Measurements from ENCODE around the gene GLO1. TPM values are rescaled to one million over a fixed set of nuclear protein-coding genes. Genes with fewer than 3 reads are reported as not detected.

The GLO1 gene
- total and polyA plus RNA-seq, 7 donors = 64.9 to 129 (median 96.0) TPM

GRCh38 chr6:38650207-38650752 lies 52.7 kb downstream of the GLO1 start:
- no peaks in the 10 kb centered on the region for H3K27me3 ChIP-seq
- TF ChIP-seq POLR2A (IDR thresholded peaks at IDR 0.05) (no peak), EP300 (IDR thresholded peaks at IDR 0.05) (no peak), POLR2AphosphoS5 (IDR thresholded peaks at IDR 0.05) (no peak), CTCF (IDR thresholded peaks at IDR 0.05) (no peak)
- WGBS, 2 donors = 93 to 94% methylated on average over 5 of the region's 5 CpGs
- no peaks in the 10 kb centered on the region for H3K36me3 ChIP-seq
- intact Hi-C loops (cut with DNase I) = no loop called here
- H3K9me3 ChIP-seq = no peaks in the 10 kb centered on the region
- H3K4me1 ChIP-seq = no peaks in the 10 kb centered on the region
- DNase-seq = no peak
- no peak overlapping the region for H3K4me3 ChIP-seq
- H3K27ac ChIP-seq = no peak overlapping the region

GRCh38 chr6:38649744-38650143 lies 53.2 kb downstream of the GLO1 start:
- 96 to 98% methylated on average over 2 of the region's 2 CpGs for WGBS, 2 donors
- no peak overlapping the region for H3K4me3 ChIP-seq
- TF ChIP-seq CTCF (IDR thresholded peaks at IDR 0.05) = no peak
- no peak for TF ChIP-seq EP300 (IDR thresholded peaks at IDR 0.05)
- no peak for TF ChIP-seq POLR2AphosphoS5 (IDR thresholded peaks at IDR 0.05)
- no peak for TF ChIP-seq POLR2A (IDR thresholded peaks at IDR 0.05)
- H3K27me3 ChIP-seq = no peaks in the 10 kb centered on the region
- H3K36me3 ChIP-seq = no peaks in the 10 kb centered on the region
- no peak for DNase-seq
- intact Hi-C loops (cut with DNase I) = no loop called here
- H3K27ac ChIP-seq = no peak overlapping the region
- H3K9me3 ChIP-seq = no peaks in the 10 kb centered on the region
- H3K4me1 ChIP-seq = no peaks in the 10 kb centered on the region

GRCh38 chr6:38648629-38649028 lies 54.3 kb downstream of the GLO1 start:
- H3K27ac ChIP-seq = no peak overlapping the region
- no peaks in the 10 kb centered on the region for H3K27me3 ChIP-seq
- intact Hi-C loops (cut with DNase I) = no loop called here
- H3K4me1 ChIP-seq = no peaks in the 10 kb centered on the region
- H3K36me3 ChIP-seq = no peaks in the 10 kb centered on the region
- no peak for DNase-seq
- H3K9me3 ChIP-seq = no peaks in the 10 kb centered on the region
- H3K4me3 ChIP-seq = no peak overlapping the region
- TF ChIP-seq EP300 (IDR thresholded peaks at IDR 0.05) = no peak
- no peak for TF ChIP-seq POLR2A (IDR thresholded peaks at IDR 0.05)
- no peak for TF ChIP-seq CTCF (IDR thresholded peaks at IDR 0.05)
- TF ChIP-seq POLR2AphosphoS5 (IDR thresholded peaks at IDR 0.05) = no peak

- Histone ChIP-seq H3K27me3 (no peaks in the 10 kb centered on the region), H3K36me3 (no peaks in the 10 kb centered on the region), H3K9me3 (no peaks in the 10 kb centered on the region), H3K4me3 (no peak overlapping the region), H3K27ac (no peak overlapping the region), H3K4me1 (peaks cover 0 to 3% (median 0%) of the 10 kb centered on the region in 4 donors)
- WGBS, 2 donors = 86% methylated on average over 3 of the region's 3 CpGs
- no peak for DNase-seq
- intact Hi-C loops (cut with DNase I) = no loop called here
- TF ChIP-seq POLR2A (IDR thresholded peaks at IDR 0.05) (no peak), POLR2AphosphoS5 (IDR thresholded peaks at IDR 0.05) (no peak), CTCF (IDR thresholded peaks at IDR 0.05) (no peak), EP300 (IDR thresholded peaks at IDR 0.05) (no peak)
These were observed 56.6 kb downstream of the GLO1 start for GRCh38 chr6:38646166-38646878.

Data from sigmoid colon (tissue), 7 donors.